Lower leg skin (tissue), 4 donors: ENCODE measurements around the gene KCNMA1. TPM values are rescaled to one million over a fixed set of nuclear protein-coding genes. Genes with fewer than 3 reads are reported as not detected.
A peak's percentile ranks its signal among the peaks of the same experiment; 100 is the strongest.

Source experiments
- DNase-seq, 2 donors: peaks; one replicate each; pipeline ENCODE4 v3.0.0-alpha.2; 2019; ENCODE audit warnings: low spot score in 2 of 2
- H3K4me3 ChIP-seq: fragments of 200-600 bp; sonication (generic); 2 replicates; pipeline ENCODE4 v1.5.1; 2017; ENCODE audit warnings: mild to moderate bottlenecking, low read depth; ENCODE audit not compliant: poor library complexity, severe bottlenecking
- CTCF ChIP-seq, 3 donors: fragments of 450-650 bp; IDR thresholded peaks; one replicate each; pipeline ENCODE4 v1.5.1; 2016; ENCODE audit warnings: antibody characterized with exemption in 3 of 3, mild to moderate bottlenecking in 3 of 3, moderate library complexity in 2 of 3
- POLR2A ChIP-seq, 2 donors: fragments of 450-650 bp; IDR thresholded peaks; one replicate each; pipeline ENCODE4 v1.6.1; 2016 to 2017; ENCODE audit warnings: antibody characterized with exemption in 2 of 2, mild to moderate bottlenecking in 1 of 2, moderate library complexity in 1 of 2
- WGBS, 2 donors: methylation state at CpG; one replicate each; pipeline ENCODE4 v1.1.5; 2018; 5-methylcytosine and 5-hydroxymethylcytosine counted together
- intact Hi-C: fragments of 100-400 bp; cut with DNase I; formaldehyde crosslinking; loops from one replicate; pipeline ENCODE4 v1.15.0; 2023; ENCODE audit warnings: low total_unique reads
- total RNA-seq, 4 donors: library from RNA; depleted of rRNA; stranded (reverse); fragments of >200 nt; gene quantifications; one replicate each; pipeline ENCODE4 v1.1.0, GENCODE V29; 2016

The KCNMA1 gene
- total RNA-seq, 4 donors from 2014 or later: 4.1 to 9.9 (median 6.5) TPM

DNA sequence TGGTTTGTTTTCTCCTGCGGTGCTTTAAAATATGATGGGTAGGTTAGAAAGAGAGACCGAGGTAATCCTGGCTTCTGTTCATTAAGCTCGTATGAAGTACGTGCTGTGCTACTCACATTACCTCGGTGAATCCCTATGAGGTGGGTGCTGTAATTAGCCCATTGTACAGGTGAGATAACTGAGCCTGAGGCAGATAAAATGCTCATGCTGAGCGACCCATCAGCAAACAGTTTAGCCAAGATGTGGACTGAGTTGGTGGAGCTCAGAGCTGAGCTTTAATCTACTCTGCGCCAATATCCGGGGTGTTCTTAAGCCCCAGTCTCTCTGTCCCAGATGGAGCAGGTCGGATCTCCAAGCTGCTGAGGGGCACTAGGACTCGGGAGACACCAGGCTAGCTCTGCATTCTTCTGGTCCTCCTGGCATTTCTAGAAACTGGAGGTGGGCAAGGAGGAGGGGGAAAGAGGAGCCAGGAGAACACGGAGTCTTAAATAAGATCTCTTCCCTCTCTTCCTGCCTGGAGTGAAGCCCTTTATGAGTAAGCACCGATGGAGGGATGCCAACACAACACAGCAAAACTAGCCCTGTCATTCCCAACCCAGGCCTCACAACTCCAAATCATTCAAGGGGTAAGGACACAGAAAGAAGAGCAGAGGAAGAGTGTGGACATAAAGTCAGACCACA lies 458.5 kb downstream of the KCNMA1 start:
- WGBS, 2 donors: 54 to 55% methylated on average over 12 of the region's 12 CpGs
- no peak overlapping the region for H3K4me3 ChIP-seq
- intact Hi-C loops: loop anchor here (10.0 kb wide), 1 partner anchor 536 kb away; no protein-coding TSS in a partner anchor
- TF ChIP-seq CTCF (IDR thresholded peaks at IDR 0.05): no peak
- TF ChIP-seq POLR2A (IDR thresholded peaks at IDR 0.05): no peak
- peak in 1 of 2 donors; percentile 38 for DNase-seq

DNA sequence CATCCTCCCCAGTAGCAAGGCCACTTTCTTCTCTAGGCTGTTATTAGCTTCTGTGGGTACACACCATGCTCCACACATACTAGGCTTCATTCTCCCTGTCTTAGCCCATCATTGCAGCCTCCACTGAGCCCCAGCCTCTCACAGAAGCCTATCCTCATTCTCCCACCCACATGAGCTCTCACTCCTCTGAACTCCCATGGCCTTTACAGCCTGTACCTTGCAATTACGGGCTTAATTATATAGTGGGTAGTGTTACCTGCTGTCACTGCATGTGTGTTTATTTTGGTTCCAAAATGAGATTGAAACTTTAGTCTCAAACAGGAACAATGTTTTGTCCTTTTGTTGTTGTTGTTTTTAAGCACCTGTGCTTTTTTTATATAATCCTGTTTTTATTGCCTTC lies 460.0 kb downstream of the KCNMA1 start:
- no peak overlapping the region for H3K4me3 ChIP-seq
- WGBS, 2 donors: 90 to 93% methylated on average over 1 of the region's 1 CpG
- TF ChIP-seq POLR2A (IDR thresholded peaks at IDR 0.05) (no peak), CTCF (IDR thresholded peaks at IDR 0.05) (no peak)
- intact Hi-C loops: loop anchor here (10.0 kb wide), 1 partner anchor 537 kb away; no protein-coding TSS in a partner anchor
- DNase-seq: no peak

DNA sequence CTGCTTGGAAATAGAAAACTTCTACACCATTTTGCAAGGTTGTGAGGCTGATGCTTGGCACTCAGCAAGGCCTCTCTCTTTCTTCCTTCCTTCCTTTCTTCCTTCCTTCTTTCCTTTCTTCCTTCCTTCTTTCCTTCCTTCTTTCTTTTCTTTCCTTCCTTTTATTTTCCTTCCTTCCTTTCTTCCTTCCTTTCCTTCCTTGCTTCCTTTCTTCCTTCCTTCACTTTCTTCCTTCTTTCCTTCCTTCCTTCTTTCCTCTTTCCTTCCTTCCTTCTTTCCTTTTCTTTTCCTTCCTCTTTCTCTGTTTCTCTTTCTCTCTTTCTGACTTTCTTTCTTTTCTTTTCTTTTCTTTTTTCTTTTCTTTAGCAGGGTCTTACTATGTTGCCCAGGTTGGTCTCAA lies 460.4 kb downstream of the KCNMA1 start:
- intact Hi-C loops: loop anchor here (10.0 kb wide), 1 partner anchor 538 kb away; no protein-coding TSS in a partner anchor
- no peak overlapping the region for H3K4me3 ChIP-seq
- DNase-seq: no peak
- TF ChIP-seq POLR2A (IDR thresholded peaks at IDR 0.05) (no peak), CTCF (IDR thresholded peaks at IDR 0.05) (no peak)

DNA sequence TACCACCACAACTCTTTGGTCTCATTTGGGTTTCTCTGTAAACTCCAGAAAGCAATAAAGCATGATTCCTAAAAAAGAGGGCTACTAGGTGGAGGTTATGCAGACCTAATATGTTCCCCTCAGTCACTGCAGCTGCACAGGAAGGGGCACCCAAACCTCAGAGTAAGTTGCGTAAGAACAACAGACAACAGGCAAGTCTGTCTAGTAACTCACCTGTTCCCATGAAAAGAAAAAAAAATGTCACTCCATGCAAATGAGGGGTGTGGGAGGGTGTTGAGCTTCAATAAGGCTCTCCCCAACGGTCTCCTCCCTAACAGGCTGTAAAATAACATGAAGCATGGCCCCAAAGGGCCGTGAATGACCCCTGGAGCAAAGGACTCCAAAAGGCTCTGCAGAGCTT lies 461.4 kb downstream of the KCNMA1 start:
- H3K4me3 ChIP-seq: no peak overlapping the region
- intact Hi-C loops: loop anchor here (10.0 kb wide), 1 partner anchor 539 kb away; no protein-coding TSS in a partner anchor
- WGBS, 2 donors: 77 to 79% methylated on average over 3 of the region's 3 CpGs
- no peak for DNase-seq
- TF ChIP-seq CTCF (IDR thresholded peaks at IDR 0.05) (no peak), POLR2A (IDR thresholded peaks at IDR 0.05) (no peak)

GRCh38 chr10:77175631-77176222 lies 461.9 kb downstream of the KCNMA1 start:
- no peak for TF ChIP-seq POLR2A (IDR thresholded peaks at IDR 0.05)
- no peak for TF ChIP-seq CTCF (IDR thresholded peaks at IDR 0.05)
- intact Hi-C loops: loop anchor here (2.0 to 10.0 kb wide), 2 partner anchors 463 to 539 kb away; no protein-coding TSS in a partner anchor
- no peak overlapping the region for H3K4me3 ChIP-seq
- 91 to 100% methylated on average over 2 of the region's 2 CpGs for WGBS, 2 donors
- no peak for DNase-seq
